Measurements from ENCODE around the gene RTP3.

DNA sequence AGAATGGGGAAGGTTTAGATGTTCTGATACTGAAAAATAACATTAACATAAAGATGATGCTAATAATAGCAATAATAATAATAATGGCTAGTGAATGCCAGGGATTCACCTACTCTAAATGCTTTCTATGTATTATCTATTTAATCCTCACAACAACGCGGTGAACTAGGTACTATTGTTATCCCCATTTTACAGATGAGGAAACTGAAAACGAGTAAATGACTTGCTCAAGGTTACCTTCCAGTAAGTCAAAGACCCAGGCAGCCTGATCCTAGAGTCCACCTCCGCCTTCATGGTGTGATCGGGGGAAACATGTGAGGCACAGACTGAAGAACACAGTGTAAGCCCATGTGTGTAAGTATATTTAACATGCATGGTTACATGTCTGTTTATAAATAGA, 38.0 kb downstream of the RTP3 start:
- TF ChIP-seq POLR2A (IDR thresholded peaks at IDR 0.05; ENCODE audit: borderline replicate concordance, extremely low read depth, insufficient read depth, insufficient read length) (no peak), EZH2phosphoT487 (IDR thresholded peaks at IDR 0.05; ENCODE audit: borderline replicate concordance) (no peak)
